ENCODE data around the gene UCP2. TPM values are rescaled to one million over a fixed set of nuclear protein-coding genes. Genes with fewer than 3 reads are reported as not detected.

The UCP2 gene
- polyA plus RNA-seq, 1 donor from 2014 or later, result 1,475 TPM

- no peaks in the 10 kb centered on the region for H3K9me3 Mint-ChIP-seq
- H3K27me3 Mint-ChIP-seq, result no peaks in the 10 kb centered on the region
- H3K4me1 Mint-ChIP-seq, result peaks cover 37 to 55% (median 54%) of the 10 kb centered on the region in 3 donors
- peaks cover 13% of the 10 kb centered on the region for H3K36me3 Mint-ChIP-seq
- H3K27ac Mint-ChIP-seq, result peak overlapping the region; percentile 53 to 83 (median 59)
- H3K4me3 Mint-ChIP-seq, result peak overlapping the region in 1 of 4 donors; percentile 90
Measured at GRCh38 chr11:74014880-74015279, 32.2 kb upstream of the UCP2 start.

GRCh38 chr11:74013141-74013540 lies 30.5 kb upstream of the UCP2 start:
- peak overlapping the region in 2 of 3 donors; percentile 88 to 89 for H3K27ac Mint-ChIP-seq
- peaks cover 37 to 64% (median 59%) of the 10 kb centered on the region in 3 donors for H3K4me1 Mint-ChIP-seq
- no peaks in the 10 kb centered on the region for H3K27me3 Mint-ChIP-seq
- no peaks in the 10 kb centered on the region for H3K9me3 Mint-ChIP-seq
- peaks cover 13% of the 10 kb centered on the region for H3K36me3 Mint-ChIP-seq
- H3K4me3 Mint-ChIP-seq, result no peak overlapping the region

DNA sequence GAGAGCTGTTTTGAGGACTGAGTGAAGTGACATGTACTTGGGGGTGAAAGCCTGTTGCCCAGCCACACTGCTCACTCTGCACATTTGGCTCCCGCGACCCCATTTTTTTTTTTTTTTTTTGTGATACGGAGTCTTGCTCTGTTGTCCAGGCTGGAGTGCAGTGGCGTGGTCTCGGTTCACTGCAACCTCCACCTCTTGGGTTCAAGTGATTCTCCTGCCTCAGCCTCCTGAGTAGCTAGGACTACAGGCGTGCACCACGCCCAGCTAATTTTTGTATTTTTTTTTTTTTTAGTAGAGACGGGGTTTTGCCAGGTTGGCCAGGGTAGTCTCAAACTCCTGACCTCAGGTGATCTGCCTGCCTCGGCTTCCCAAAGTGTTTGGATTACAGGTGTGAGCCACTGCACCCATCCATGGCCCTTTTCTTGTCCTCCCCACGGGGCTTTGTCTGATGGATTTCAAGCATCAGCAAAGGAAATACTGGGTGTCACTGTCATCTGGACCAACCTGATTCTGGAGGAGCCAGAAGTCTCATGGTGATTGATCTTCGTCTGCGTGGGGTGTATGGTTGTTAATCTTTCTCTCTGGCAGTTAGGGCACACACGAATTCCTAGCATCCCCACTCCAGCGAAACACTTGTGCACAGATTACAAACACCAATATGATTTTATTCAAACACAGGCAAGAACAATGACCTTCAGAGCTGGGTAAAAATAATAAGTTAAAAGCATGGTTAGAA lies 29.6 kb upstream of the UCP2 start:
- Mint-ChIP-seq H3K36me3 (peaks cover 13% of the 10 kb centered on the region), H3K27me3 (no peaks in the 10 kb centered on the region), H3K9me3 (no peaks in the 10 kb centered on the region), H3K4me3 (peak overlapping the region; percentile 56 to 91 (median 70)), H3K4me1 (peaks cover 37 to 66% (median 59%) of the 10 kb centered on the region in 3 donors), H3K27ac (peak overlapping the region; percentile 88 to 98 (median 89))

DNA sequence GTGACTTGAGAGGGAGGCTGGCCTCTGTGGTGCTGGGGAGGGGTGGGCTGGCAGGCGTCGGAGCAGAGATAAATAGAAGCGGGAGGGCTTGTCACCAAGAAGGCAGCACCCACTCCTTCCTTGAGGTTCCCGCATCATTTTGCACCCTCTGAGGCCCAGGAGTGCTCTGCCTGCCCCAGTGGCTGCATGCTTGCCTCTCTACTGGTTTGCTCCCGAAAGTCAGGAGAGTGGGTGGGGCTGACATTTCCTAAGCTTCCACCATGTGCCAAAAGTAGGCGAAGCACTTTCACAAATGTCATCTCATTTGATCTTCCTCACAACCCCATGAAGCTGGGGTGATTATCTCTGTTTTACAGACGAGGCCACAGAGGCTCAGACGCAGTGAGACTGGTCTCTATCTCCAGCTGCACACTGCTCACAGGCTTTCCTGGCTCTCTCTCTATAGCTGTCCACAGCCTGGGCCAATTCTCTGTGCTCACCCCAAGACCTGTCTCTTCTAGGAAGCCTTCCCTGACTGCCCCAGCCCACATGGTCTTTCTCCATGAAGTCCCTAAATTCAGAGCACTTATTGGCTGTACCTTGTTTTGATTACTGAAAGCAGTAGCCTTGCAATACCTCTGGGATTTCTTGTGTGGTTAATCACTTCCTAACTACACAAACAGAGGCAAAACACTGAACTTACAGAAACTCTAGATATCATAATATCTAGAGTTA lies 28.9 kb upstream of the UCP2 start:
- H3K9me3 Mint-ChIP-seq, result no peaks in the 10 kb centered on the region
- H3K27me3 Mint-ChIP-seq, result no peaks in the 10 kb centered on the region
- peak overlapping the region; percentile 60 to 91 (median 70) for H3K4me3 Mint-ChIP-seq
- H3K27ac Mint-ChIP-seq, result peak overlapping the region; percentile 88 to 98 (median 89)
- H3K36me3 Mint-ChIP-seq, result peaks cover 7% of the 10 kb centered on the region
- H3K4me1 Mint-ChIP-seq, result peaks cover 31 to 64% (median 62%) of the 10 kb centered on the region in 3 donors

GRCh38 chr11:74010306-74011300 lies 28.0 kb upstream of the UCP2 start:
- no peaks in the 10 kb centered on the region for H3K36me3 Mint-ChIP-seq

DNA sequence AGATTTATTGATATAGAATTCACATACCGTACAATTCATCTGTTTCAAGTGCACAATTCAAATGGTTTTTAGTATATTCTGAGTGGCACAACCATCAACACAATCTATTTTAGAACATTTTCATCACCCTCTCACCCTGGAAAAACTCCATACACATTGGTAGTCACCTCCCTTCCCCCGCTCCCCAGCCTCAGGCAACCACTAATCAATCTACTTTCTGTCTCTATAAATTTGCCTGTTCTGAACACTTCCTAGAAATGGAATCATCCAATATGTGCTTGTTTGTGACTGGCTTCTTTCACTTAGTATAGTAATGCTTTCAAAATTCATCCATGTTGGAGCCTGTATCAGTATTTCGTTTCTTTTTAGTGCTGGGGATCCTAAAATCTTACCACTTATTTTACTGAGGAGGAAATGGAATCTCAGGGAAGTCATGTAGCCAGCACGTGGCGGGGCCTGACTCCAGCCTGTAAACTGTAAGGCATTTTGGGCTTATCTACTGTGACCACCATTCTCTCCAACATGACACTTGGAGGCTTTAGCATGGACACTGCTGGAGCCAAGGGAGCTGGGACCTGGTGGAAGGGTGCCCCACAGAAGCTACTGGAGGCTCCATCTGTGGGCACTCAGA lies 27.1 kb upstream of the UCP2 start:
- H3K4me1 Mint-ChIP-seq, result peaks cover 32 to 58% (median 57%) of the 10 kb centered on the region in 3 donors
- H3K27ac Mint-ChIP-seq, result peak overlapping the region in 2 of 3 donors; percentile 65 to 88
- H3K27me3 Mint-ChIP-seq, result no peaks in the 10 kb centered on the region
- no peaks in the 10 kb centered on the region for H3K9me3 Mint-ChIP-seq
- H3K36me3 Mint-ChIP-seq, result peaks cover 3% of the 10 kb centered on the region
- H3K4me3 Mint-ChIP-seq, result peak overlapping the region in 1 of 4 donors; percentile 82

More at GRCh38 chr11:74010306-74011300, 28.0 kb upstream of the UCP2 start:
- peak overlapping the region; percentile 88 to 98 (median 89) for H3K27ac Mint-ChIP-seq
- H3K4me3 Mint-ChIP-seq, result peak overlapping the region; percentile 60 to 91 (median 74)
- peaks cover 31 to 59% (median 58%) of the 10 kb centered on the region in 3 donors for H3K4me1 Mint-ChIP-seq
- no peaks in the 10 kb centered on the region for H3K27me3 Mint-ChIP-seq
- H3K9me3 Mint-ChIP-seq, result no peaks in the 10 kb centered on the region

GRCh38 chr11:74009230-74009547 lies 26.5 kb upstream of the UCP2 start:
- Mint-ChIP-seq H3K4me3 (peak overlapping the region in 1 of 4 donors; percentile 37), H3K4me1 (peaks cover 26 to 53% (median 52%) of the 10 kb centered on the region in 3 donors), H3K36me3 (peaks cover 3% of the 10 kb centered on the region), H3K27ac (peak overlapping the region in 2 of 3 donors; percentile 59 to 74), H3K9me3 (no peaks in the 10 kb centered on the region), H3K27me3 (no peaks in the 10 kb centered on the region)

GRCh38 chr11:74008373-74009229 lies 26.0 kb upstream of the UCP2 start, which contains the start of gene UCP3:
TSS of gene UCP3 (minus strand) at chr11:74009085. CDS start at chr11:74007042, 2,043 bp downstream.
- no peaks in the 10 kb centered on the region for H3K27me3 Mint-ChIP-seq
- H3K4me1 Mint-ChIP-seq, result peaks cover 22 to 49% (median 49%) of the 10 kb centered on the region in 3 donors
- H3K36me3 Mint-ChIP-seq, result peaks cover 3% of the 10 kb centered on the region
- peak within 1 kb of the TSS in 2 of 4 donors; percentile 37 to 44 for H3K4me3 Mint-ChIP-seq
- peak within 1 kb of the TSS; percentile 59 to 88 (median 74) for H3K27ac Mint-ChIP-seq
- H3K9me3 Mint-ChIP-seq, result no peaks in the 10 kb centered on the region

DNA sequence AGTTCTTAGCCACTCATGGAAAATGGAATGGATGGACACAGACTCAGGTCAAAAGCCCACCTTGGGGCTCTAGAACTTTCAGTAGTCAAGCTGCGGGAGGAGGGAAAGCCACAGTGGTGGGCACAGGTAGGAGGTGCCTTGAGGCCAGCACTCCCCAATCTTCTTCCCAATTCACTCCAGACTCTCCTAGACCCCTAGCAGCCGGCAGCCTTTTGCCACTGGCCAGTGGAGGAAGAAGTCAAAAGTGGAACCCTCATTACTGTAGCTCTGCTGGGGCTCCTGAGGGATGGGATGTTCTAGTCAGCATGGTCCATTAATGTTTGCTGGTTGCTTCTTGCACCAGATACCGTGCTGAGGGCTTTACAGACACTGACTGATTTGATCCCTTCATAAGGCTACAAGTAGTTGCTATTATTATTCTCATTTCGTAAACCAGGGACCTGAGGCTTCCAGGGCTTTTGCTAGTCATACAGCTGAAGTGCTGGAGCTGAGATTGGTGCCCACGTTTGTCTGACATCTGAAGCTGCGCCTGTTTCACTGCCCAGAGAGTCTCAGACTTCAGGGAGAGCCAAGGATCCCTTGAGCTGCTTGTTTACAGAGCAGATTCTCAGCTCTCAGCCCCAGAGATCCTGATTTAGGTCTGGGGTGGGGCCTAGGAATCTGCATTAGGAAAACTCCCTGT lies 25.2 kb upstream of the UCP2 start:
- H3K4me1 Mint-ChIP-seq, result peaks cover 27 to 48% (median 44%) of the 10 kb centered on the region in 3 donors
- no peaks in the 10 kb centered on the region for H3K9me3 Mint-ChIP-seq
- no peak overlapping the region for H3K4me3 Mint-ChIP-seq
- H3K36me3 Mint-ChIP-seq, result peaks cover 3% of the 10 kb centered on the region
- peak overlapping the region; percentile 14 to 53 (median 20) for H3K27ac Mint-ChIP-seq
- no peaks in the 10 kb centered on the region for H3K27me3 Mint-ChIP-seq

DNA sequence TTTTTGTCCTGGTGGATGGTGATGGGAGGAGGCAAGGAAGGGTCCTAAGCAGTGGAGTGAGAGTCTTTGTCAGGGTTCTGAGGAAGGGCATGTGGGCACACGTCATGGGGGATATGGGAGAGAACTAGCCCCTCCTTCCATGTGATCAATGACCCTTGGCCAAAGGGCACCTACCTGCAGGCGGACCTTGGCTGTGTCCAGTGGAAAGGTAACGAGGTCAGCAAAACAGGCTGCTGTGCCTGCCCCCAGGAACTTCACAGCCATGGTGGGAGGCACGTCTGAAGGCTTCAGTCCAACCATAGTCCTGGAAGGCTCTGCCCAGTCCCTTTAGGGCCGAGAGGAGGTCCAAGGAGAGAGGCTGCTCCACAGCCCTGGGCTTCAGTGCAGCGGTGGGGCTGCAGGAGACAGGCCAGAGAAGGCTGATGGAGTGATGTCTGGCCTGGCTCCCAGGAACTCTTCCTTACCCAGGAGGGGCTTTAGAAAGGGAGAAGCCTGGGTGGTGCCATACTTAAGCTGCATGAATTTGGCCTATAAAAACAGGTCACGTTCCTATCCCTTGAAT lies 24.2 kb upstream of the UCP2 start:
- Mint-ChIP-seq H3K4me3 (peak overlapping the region in 1 of 4 donors; percentile 43), H3K4me1 (peaks cover 22 to 42% (median 36%) of the 10 kb centered on the region in 3 donors), H3K9me3 (peaks cover 0 to 2% (median 0%) of the 10 kb centered on the region in 3 donors), H3K27me3 (no peaks in the 10 kb centered on the region), H3K36me3 (peaks cover 3% of the 10 kb centered on the region), H3K27ac (peak overlapping the region in 2 of 3 donors; percentile 54 to 78)

- peak overlapping the region in 1 of 3 donors; percentile 37 for H3K27ac Mint-ChIP-seq
- H3K4me3 Mint-ChIP-seq, result no peak overlapping the region
- H3K9me3 Mint-ChIP-seq, result peaks cover 0 to 2% (median 0%) of the 10 kb centered on the region in 3 donors
- peaks cover 3% of the 10 kb centered on the region for H3K36me3 Mint-ChIP-seq
- peaks cover 17 to 33% (median 29%) of the 10 kb centered on the region in 3 donors for H3K4me1 Mint-ChIP-seq
- H3K27me3 Mint-ChIP-seq, result no peaks in the 10 kb centered on the region
Measured at GRCh38 chr11:74005721-74006517, 23.3 kb upstream of the UCP2 start.

Data from IgD-negative memory B cell (primary cell).